HTR-8/SVneo (cell line): ENCODE data around the gene SPX.

Source experiments
- DNase-seq: peaks from one replicate; pipeline ENCODE4 v3.0.0; 2011; ENCODE audit warnings: low spot score, mixed read lengths; ENCODE audit not compliant: insufficient read length
- FAIRE-seq: peaks from 2 replicates; lab custom pipeline; 2011; peaks lifted over from hg19 to GRCh38; lab: Jason Lieb, UNC

SPX gene

DNA sequence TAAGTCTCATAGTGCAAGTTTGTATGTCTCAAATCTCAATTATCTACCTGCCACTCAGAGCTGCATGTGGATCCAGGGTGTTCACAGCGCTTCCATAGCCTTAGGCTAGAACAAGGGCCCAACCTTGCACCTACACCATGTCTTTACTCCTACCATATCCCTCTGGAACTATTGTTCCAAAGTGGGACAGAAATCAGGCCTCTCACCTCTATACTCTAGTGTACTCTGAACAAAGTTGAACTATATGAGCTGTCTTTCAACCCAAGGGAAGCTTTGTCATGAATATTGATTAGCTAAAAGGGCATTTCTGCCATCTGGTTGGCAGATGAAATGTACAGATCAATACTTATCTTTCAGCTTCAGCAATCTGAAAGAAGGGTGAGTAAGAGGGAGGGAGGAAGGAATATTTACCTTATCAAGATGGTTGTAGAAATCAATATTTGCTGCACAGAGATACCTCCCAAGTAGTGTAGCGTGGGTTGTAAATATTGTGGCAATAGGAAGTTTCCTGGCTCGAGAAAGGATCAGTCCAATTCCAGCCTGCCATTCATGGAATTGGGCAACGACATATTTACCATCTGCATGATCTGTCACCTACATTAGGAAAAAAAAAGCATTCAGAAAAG, 47.8 kb downstream of the SPX start:
- FAIRE-seq (no peak), DNase-seq (no peak)

DNA sequence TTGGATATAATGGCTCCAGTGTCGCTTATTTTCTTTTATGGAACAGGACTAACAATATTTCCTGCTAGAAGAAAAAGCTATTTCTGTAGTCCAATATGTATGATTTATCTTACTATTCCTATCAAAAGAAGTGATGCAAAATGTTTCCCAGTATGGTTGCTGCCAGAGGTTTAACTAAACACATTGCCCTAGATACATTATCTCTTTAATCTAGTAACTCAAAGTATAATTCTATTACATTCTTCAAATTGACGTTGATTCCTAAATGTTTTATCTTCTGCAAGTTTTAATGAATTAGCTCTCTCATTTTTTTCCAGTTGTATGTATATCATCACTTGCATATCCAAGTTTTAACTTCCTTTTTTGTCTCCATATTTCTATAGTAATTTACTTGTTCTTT, 50.3 kb downstream of the SPX start:
- DNase-seq (no peak), FAIRE-seq (no peak)

DNA sequence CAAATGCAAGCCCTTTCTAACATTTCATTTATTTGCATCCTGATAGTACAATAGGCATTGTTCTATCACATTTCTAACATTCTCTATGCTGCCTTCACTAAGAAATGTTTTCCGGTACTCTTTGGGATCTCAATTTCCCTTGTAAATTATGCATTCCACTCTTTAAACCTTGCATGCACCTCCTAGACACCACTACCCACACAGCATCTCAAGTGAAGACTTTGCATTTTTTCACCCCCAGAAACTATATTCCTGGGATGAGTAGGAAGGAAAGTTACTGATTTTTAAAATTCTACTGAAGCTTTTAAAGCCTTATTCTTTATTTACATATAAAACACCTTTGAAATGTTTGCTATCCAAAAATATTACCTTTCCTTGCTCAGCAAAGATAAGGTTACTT, 51.4 kb downstream of the SPX start:
- no peak for FAIRE-seq
- DNase-seq = no peak

DNA sequence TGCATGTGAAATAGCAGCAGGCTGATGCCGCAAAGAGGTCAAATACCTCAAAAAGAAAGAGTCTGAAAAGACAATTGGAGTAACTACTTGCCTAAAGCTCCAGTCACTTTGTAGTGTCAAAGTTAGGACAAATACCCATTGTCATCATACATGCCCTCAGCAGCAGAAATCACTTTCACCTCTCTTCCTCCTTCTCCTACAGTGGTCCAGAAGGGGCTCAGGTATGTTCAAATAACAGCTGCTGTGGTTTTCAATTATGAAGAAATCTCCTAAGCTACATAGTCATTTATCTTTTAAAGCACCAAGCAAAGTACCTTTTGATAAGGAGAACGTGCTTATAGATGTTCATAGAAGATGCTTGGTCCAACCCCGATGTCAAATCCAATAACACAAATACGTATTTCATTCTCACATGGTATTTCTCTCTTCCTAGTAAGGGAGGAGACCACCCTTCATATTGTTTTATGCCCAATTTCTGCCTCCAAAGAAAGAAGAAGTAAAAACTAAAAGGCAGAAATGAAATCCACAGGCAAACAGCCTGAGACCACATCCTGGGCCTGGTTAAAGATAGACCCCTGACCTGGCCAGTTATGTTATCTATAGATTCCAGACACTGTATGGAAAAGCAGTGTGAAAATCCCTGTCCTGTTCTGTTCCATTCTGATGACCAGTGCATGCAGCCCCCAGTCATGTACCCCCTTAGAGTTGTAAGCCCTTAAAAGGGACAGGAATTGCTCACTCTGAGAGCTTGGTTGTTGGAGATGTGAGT, 54.8 kb downstream of the SPX start:
- no peak for FAIRE-seq

More for the DNA sequence above, 54.8 kb downstream of the SPX start:
- DNase-seq = no peak
